ENCODE data around the gene TMEM91.
"Not testable (repeated sequence)": the region's sequence is repeated elsewhere in the genome, so short reads cannot be mapped to it uniquely, and the experiment has no call there.

The TMEM91 gene

DNA sequence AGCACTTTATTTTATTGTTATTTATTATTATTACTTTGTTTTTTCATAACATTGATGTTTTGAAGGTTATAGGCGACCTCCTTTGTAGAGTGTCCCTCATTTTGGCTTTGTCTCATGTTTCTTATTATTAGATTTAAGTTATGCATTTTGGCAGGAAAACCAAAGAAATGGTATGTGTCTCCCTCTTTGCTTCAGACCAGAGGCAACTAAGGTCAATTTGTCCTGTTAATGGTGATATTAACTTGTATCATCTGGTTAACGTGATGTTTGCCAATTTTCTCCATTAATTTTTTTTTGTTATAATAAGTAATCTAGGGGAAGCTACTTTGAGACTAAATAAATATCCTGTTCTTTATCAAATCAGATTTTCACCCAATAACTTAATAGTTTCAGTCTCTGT, 3.8 kb upstream of the TMEM91 start:
- no peak overlapping the region for H3K4me3 ChIP-seq (ENCODE audit: low read depth, low read length)
- TF ChIP-seq, protein P1, sequence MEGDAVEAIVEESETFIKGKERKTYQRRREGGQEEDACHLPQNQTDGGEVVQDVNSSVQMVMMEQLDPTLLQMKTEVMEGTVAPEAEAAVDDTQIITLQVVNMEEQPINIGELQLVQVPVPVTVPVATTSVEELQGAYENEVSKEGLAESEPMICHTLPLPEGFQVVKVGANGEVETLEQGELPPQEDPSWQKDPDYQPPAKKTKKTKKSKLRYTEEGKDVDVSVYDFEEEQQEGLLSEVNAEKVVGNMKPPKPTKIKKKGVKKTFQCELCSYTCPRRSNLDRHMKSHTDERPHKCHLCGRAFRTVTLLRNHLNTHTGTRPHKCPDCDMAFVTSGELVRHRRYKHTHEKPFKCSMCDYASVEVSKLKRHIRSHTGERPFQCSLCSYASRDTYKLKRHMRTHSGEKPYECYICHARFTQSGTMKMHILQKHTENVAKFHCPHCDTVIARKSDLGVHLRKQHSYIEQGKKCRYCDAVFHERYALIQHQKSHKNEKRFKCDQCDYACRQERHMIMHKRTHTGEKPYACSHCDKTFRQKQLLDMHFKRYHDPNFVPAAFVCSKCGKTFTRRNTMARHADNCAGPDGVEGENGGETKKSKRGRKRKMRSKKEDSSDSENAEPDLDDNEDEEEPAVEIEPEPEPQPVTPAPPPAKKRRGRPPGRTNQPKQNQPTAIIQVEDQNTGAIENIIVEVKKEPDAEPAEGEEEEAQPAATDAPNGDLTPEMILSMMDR (IDR thresholded peaks at IDR 0.05; ENCODE audit: low read depth, low read length) = no peak
- TF ChIP-seq, protein P2, sequence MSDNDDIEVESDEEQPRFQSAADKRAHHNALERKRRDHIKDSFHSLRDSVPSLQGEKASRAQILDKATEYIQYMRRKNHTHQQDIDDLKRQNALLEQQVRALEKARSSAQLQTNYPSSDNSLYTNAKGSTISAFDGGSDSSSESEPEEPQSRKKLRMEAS (IDR thresholded peaks at IDR 0.05; ENCODE audit: low read depth, low read length) = no peak
- TF ChIP-seq POLR2A (IDR thresholded peaks at IDR 0.05; ENCODE audit: extremely low read depth, insufficient read length) (no peak), MYC (IDR thresholded peaks at IDR 0.05; ENCODE audit: low read depth, low read length) (no peak)
- DNase-seq (ENCODE audit: low read depth) = no peak

DNA sequence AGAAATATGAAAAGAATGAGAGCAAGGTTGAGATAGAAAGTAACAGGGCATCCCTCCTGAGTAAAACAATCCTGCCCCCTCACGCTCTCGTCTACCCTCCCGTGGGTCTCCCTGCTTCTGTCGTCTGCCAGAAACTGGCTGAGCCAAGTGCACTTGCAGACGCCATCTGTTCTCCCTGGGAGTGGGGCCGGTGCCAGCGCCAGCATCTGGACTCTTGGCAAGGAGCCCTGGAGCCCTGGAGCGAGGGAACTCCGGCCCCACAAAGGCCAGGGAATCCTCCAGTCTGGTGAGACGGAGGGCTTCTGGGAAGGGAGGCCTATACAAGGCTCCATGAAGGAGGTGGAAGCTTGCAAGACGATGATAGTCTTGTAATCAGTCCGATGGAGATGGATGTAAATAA, 2.3 kb upstream of the TMEM91 start:
- H3K4me3 ChIP-seq (ENCODE audit: low read depth, low read length) = no peak overlapping the region
- DNase-seq (ENCODE audit: low read depth) = no peak
- no peak for TF ChIP-seq POLR2A (IDR thresholded peaks at IDR 0.05; ENCODE audit: extremely low read depth, insufficient read length)
- TF ChIP-seq, protein P2 (IDR thresholded peaks at IDR 0.05; ENCODE audit: low read depth, low read length) = no peak
- TF ChIP-seq, protein P1 (IDR thresholded peaks at IDR 0.05; ENCODE audit: low read depth, low read length) = no peak
- TF ChIP-seq MYC (IDR thresholded peaks at IDR 0.05; ENCODE audit: low read depth, low read length) = no peak

DNA sequence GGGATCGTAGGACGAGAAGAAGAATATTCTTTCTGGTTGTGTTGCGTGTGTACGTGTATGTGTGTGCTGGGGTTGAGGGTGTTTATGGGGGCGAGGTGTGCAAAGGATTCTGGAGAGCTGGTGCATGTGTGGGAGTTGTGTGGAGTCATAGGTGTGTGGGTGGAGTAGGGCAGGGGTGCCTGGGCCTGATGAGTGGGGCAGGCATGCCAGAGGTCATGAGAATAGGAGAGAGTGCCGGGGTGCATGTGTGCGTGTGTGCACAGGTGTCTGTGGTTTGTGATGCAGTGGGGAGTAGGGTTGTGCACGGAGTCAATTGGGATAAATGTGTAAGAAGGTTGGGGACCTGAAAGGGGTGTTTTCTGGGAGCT, 649 bp downstream of the TMEM91 start:
- no peak for DNase-seq (ENCODE audit: low read depth)
- no peak for TF ChIP-seq MYC (IDR thresholded peaks at IDR 0.05; ENCODE audit: low read depth, low read length)
- TF ChIP-seq, protein P1 (IDR thresholded peaks at IDR 0.05; ENCODE audit: low read depth, low read length) = no peak
- no peak for TF ChIP-seq POLR2A (IDR thresholded peaks at IDR 0.05; ENCODE audit: extremely low read depth, insufficient read length)
- TF ChIP-seq, protein P2 (IDR thresholded peaks at IDR 0.05; ENCODE audit: low read depth, low read length) = no peak
- no peak overlapping the region for H3K4me3 ChIP-seq (ENCODE audit: low read depth, low read length)

DNA sequence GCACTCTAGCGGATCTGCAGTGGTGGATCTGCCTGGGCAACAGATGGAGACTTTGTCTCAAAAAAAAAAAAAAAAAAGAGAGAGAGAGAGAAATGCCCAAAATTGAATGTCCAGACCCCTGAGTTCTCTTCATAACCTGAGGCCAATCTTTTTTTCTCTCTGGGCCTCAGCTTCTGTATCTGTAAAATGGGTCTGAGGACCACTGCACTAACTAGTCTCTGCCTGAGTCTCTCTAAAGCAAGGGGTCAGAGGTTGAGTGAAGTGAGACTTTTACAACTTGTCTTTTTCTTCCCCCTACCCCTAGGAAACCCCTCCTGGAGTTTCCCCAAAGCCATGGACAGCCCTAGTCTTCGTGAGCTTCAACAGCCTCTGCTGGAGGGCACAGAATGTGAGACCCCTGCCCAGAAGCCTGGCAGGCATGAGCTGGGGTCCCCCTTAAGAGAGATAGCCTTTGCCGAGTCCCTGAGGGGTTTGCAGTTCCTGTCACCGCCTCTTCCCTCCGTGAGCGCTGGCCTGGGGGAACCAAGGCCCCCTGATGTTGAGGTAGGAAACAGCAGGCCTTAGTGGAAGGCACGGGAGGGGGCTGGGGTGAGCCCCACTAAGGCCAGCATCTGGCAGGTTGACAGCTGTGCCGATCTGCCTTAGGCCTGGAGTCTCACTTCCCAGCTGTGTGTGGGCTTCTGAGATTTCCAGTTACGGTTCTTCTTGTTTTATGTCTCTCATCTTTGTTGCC, 1.8 kb downstream of the TMEM91 start:
- TF ChIP-seq POLR2A (IDR thresholded peaks at IDR 0.05; ENCODE audit: extremely low read depth, insufficient read length) (no peak), MYC (IDR thresholded peaks at IDR 0.05; ENCODE audit: low read depth, low read length) (no peak)
- TF ChIP-seq, protein P1 (IDR thresholded peaks at IDR 0.05; ENCODE audit: low read depth, low read length) = no peak
- TF ChIP-seq, protein P2 (IDR thresholded peaks at IDR 0.05; ENCODE audit: low read depth, low read length) = no peak
- no peak for DNase-seq (ENCODE audit: low read depth)

DNA sequence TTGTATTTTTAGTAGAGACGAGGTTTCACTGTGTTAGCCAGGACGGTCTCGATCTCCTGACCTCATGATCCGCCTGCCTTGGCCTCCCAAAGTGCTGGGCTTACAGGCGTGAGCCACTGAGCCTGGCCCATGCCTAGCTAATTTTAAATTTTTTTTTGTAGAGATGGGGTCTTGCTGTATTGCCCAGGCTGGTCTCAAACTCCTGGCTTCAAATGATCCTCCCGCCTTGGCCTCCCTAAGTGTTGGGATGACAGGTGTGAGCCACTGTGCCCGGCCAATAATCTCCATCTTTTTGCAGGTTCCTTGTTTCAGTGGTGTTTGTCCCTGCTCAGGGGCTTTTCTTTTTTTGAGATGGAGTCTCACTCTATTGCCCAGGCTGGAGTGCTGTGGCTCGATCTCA, 5.2 kb downstream of the TMEM91 start:
- DNase-seq (ENCODE audit: low read depth) = not testable (repeated sequence)

More for the DNA sequence above, 1.8 kb downstream of the TMEM91 start:
- H3K4me3 ChIP-seq (ENCODE audit: low read depth, low read length) = no peak overlapping the region

DNA sequence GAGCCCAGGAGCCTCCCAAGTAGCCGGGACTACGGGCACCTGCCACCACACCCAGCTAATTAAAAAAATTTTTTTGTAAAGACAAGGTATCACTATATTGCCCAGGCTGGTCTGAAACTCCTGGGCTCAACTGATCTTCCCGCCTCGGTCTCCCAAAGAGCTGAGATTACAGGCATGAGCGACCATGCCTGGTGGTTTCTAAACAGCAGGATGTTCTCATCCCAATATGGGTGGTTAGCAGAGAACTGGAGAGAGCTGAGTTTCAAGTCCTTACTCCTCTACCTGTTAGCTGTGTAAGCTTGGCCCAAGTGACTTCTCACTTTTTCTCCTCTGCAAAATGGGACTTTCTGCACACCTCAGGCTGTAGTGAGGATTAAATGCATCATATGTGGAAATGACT, 8.0 kb downstream of the TMEM91 start:
- TF ChIP-seq, protein P2 (IDR thresholded peaks at IDR 0.05; ENCODE audit: low read depth, low read length) = no peak
- TF ChIP-seq, protein P1 (IDR thresholded peaks at IDR 0.05; ENCODE audit: low read depth, low read length) = no peak
- TF ChIP-seq POLR2A (IDR thresholded peaks at IDR 0.05; ENCODE audit: extremely low read depth, insufficient read length) (no peak), MYC (IDR thresholded peaks at IDR 0.05; ENCODE audit: low read depth, low read length) (no peak)
- no peak for DNase-seq (ENCODE audit: low read depth)
- no peak overlapping the region for H3K4me3 ChIP-seq (ENCODE audit: low read depth, low read length)

More for the DNA sequence above, 5.2 kb downstream of the TMEM91 start:
- not testable (repeated sequence) for H3K4me3 ChIP-seq (ENCODE audit: low read depth, low read length)
